Measurements from ENCODE around the gene SUCO. TPM values are rescaled to one million over a fixed set of nuclear protein-coding genes. Genes with fewer than 3 reads are reported as not detected.
A peak's percentile ranks its signal among the peaks of the same experiment; 100 is the strongest.

Gene SUCO
- total RNA-seq, 1 donor from 2014 or later, result 51.7 TPM

GRCh38 chr1:172533513-172534151, 682 bp downstream of the SUCO start:
- Mint-ChIP-seq H3K27ac (ENCODE audit: unreplicated experiment) (peak overlapping the region; percentile 98), H3K4me1 (ENCODE audit: low read depth, unreplicated experiment) (peaks cover 19% of the 10 kb centered on the region), H3K4me3 (ENCODE audit: unreplicated experiment) (peak overlapping the region; percentile 100), H3K36me3 (ENCODE audit: unreplicated experiment) (no peaks in the 10 kb centered on the region), H3K27me3 (ENCODE audit: unreplicated experiment) (peaks cover 7% of the 10 kb centered on the region), H3K9me3 (ENCODE audit: unreplicated experiment) (peaks cover 4% of the 10 kb centered on the region)
- peak; percentile 34 for DNase-seq
- TF ChIP-seq, protein P1, sequence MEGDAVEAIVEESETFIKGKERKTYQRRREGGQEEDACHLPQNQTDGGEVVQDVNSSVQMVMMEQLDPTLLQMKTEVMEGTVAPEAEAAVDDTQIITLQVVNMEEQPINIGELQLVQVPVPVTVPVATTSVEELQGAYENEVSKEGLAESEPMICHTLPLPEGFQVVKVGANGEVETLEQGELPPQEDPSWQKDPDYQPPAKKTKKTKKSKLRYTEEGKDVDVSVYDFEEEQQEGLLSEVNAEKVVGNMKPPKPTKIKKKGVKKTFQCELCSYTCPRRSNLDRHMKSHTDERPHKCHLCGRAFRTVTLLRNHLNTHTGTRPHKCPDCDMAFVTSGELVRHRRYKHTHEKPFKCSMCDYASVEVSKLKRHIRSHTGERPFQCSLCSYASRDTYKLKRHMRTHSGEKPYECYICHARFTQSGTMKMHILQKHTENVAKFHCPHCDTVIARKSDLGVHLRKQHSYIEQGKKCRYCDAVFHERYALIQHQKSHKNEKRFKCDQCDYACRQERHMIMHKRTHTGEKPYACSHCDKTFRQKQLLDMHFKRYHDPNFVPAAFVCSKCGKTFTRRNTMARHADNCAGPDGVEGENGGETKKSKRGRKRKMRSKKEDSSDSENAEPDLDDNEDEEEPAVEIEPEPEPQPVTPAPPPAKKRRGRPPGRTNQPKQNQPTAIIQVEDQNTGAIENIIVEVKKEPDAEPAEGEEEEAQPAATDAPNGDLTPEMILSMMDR (IDR thresholded peaks at IDR 0.05; ENCODE audit: partially characterized antibody, unreplicated experiment), result no peak

DNA sequence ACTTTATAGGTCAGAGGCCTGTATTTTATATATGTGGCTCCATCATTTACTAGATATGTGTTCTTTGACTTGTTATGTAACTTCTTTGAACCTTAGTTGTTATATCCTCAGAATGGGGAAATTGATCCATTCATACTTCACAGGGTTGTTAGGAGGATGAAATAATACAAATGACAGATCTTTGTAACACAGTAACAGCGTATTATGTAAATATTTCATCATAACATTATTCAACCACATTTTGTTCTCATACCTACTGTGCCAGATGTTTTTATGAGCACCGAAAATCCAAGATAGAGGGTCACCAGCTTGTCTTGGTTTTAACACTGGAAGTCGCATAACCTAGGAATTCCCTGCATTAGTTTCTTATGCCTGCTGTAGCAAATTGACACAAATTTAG, 3.3 kb downstream of the SUCO start:
- H3K27me3 Mint-ChIP-seq (ENCODE audit: unreplicated experiment), result peaks cover 7% of the 10 kb centered on the region
- no peak overlapping the region for H3K27ac Mint-ChIP-seq (ENCODE audit: unreplicated experiment)
- no peak for DNase-seq
- peaks cover 28% of the 10 kb centered on the region for H3K4me1 Mint-ChIP-seq (ENCODE audit: low read depth, unreplicated experiment)
- H3K4me3 Mint-ChIP-seq (ENCODE audit: unreplicated experiment), result peak overlapping the region; percentile 10
- TF ChIP-seq, protein P1 (IDR thresholded peaks at IDR 0.05; ENCODE audit: partially characterized antibody, unreplicated experiment), result no peak
- no peaks in the 10 kb centered on the region for H3K36me3 Mint-ChIP-seq (ENCODE audit: unreplicated experiment)
- H3K9me3 Mint-ChIP-seq (ENCODE audit: unreplicated experiment), result peaks cover 4% of the 10 kb centered on the region

DNA sequence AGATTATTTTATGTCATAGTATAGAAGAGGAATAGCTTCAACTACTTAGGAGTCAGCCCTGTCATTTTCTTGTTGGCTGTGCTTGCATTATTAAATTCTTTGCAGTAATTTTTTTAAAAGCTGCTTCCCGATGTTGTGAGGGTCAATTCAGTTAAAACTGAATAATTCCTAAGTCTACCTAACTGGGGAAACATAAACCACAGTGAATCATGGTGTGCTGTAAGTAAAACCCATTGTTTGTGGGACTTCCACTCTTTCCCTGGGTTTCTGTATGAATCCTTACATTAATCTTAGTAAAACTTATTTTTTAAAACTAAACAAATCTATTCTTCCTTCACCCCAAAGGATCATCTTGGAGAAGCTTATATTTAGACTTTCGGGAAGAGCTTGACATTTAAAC, 4.4 kb downstream of the SUCO start:
- Mint-ChIP-seq H3K4me1 (ENCODE audit: low read depth, unreplicated experiment) (peaks cover 32% of the 10 kb centered on the region), H3K27me3 (ENCODE audit: unreplicated experiment) (peaks cover 7% of the 10 kb centered on the region), H3K9me3 (ENCODE audit: unreplicated experiment) (peaks cover 6% of the 10 kb centered on the region), H3K4me3 (ENCODE audit: unreplicated experiment) (no peak overlapping the region), H3K36me3 (ENCODE audit: unreplicated experiment) (no peaks in the 10 kb centered on the region), H3K27ac (ENCODE audit: unreplicated experiment) (no peak overlapping the region)
- TF ChIP-seq, protein P1 (IDR thresholded peaks at IDR 0.05; ENCODE audit: partially characterized antibody, unreplicated experiment), result no peak
- no peak for DNase-seq

DNA sequence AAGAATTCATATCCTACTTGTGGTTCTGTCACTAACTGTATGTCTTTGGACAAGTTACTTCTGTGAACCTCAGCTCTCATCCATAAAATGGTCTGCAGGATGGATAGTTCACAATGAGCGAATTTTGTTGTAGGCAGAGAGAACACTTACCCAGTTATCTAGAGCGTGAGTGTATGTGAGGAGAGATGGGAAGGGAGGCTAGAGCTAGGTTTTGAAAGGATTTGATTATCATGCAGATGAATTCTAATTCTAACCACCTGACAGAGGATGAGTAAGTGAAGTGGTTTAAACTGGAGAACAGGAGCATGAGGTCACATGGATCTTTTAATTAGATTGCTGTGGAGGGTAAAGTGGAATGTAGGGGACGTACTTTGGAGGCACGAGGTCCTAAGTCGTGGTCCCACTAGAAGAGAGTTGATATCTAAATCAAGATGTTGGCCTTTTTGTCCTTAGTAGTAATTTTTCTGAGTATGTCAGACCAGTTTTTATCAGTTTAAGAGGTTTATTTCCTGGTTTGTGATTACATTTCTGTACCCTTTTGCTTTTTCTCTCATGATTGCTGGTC, 5.0 kb downstream of the SUCO start:
- no peak for DNase-seq
- peaks cover 5% of the 10 kb centered on the region for H3K27me3 Mint-ChIP-seq (ENCODE audit: unreplicated experiment)
- H3K9me3 Mint-ChIP-seq (ENCODE audit: unreplicated experiment), result peaks cover 8% of the 10 kb centered on the region
- H3K27ac Mint-ChIP-seq (ENCODE audit: unreplicated experiment), result no peak overlapping the region
- peaks cover 35% of the 10 kb centered on the region for H3K4me1 Mint-ChIP-seq (ENCODE audit: low read depth, unreplicated experiment)
- H3K4me3 Mint-ChIP-seq (ENCODE audit: unreplicated experiment), result peak overlapping the region; percentile 11
- H3K36me3 Mint-ChIP-seq (ENCODE audit: unreplicated experiment), result no peaks in the 10 kb centered on the region
- TF ChIP-seq, protein P1 (IDR thresholded peaks at IDR 0.05; ENCODE audit: partially characterized antibody, unreplicated experiment), result no peak

DNA sequence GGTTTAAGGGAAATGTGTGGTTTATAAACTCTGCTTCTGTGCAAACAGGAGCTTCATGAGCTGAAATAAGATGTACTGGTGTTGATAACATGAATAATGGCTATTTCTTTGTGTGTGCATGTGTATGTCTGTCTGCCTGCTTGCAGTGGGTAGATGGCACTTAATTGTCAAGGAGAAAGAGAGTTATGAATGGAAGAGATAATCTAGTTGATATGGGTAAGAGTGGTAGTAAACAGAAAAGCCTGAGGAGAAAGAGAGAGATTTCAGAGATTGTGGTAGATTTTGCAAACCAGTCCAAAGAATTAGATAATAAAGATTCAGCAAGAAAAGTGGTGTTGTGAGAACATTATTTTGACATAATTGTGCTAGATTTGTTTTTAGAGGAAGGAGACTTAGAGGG, 7.7 kb downstream of the SUCO start:
- TF ChIP-seq, protein P1 (IDR thresholded peaks at IDR 0.05; ENCODE audit: partially characterized antibody, unreplicated experiment), result no peak
- Mint-ChIP-seq H3K27ac (ENCODE audit: unreplicated experiment) (no peak overlapping the region), H3K4me1 (ENCODE audit: low read depth, unreplicated experiment) (peaks cover 25% of the 10 kb centered on the region), H3K4me3 (ENCODE audit: unreplicated experiment) (no peak overlapping the region), H3K27me3 (ENCODE audit: unreplicated experiment) (no peaks in the 10 kb centered on the region), H3K36me3 (ENCODE audit: unreplicated experiment) (no peaks in the 10 kb centered on the region), H3K9me3 (ENCODE audit: unreplicated experiment) (peaks cover 4% of the 10 kb centered on the region)
- no peak for DNase-seq
